ENCODE results near the gene ERN1. TPM values are rescaled to one million over a fixed set of nuclear protein-coding genes. Genes with fewer than 3 reads are reported as not detected.

The ERN1 gene
- total and polyA plus RNA-seq, 2 experiments from 2014 or later, result 10.3 to 16.5 TPM

DNA sequence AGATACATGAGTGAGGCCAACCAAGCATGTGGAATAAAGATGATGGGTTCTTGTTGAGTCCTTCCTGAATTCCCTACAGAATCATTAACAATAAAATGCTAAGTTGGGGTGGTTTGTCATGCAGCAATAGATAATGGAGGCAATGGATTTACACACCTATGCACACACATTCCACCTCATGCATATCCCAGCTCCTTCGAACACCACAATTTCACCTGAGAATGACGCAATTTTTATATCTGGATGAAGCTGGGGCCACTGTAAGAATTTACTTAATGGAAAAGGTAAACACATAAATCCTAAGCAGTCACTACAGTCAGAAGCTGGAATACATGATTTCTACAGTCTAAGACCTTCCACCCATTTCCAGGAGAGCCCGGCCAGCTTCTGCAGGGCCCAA is 59.7 kb downstream of the ERN1 start:
- Histone ChIP-seq H3K9me3 (ENCODE audit: low read depth) (peaks cover 5% of the 10 kb centered on the region), H3K79me2 (no peaks in the 10 kb centered on the region), H3K4me1 (ENCODE audit: insufficient read depth) (peaks cover 13% of the 10 kb centered on the region), H3K36me3 (replicated peaks; ENCODE audit: insufficient read depth, low read depth) (no peaks in the 10 kb centered on the region), H3K9me2 (replicated peaks; ENCODE audit: insufficient read depth) (no peaks in the 10 kb centered on the region), H2AFZ (no peak overlapping the region), H3K4me2 (no peak overlapping the region), H3K4me3 (no peak overlapping the region), H4K20me1 (ENCODE audit: insufficient read depth, poor library complexity, severe bottlenecking) (no peaks in the 10 kb centered on the region), H3K27ac (no peak overlapping the region), H3K27me3 (no peaks in the 10 kb centered on the region)
- WGBS (ENCODE audit: low lambda C conversion rate, missing lambda C conversion rate), result 97% methylated on average over 3 of the region's 3 CpGs
- no peak for DNase-seq (ENCODE audit: low spot score)
- TF ChIP-seq, protein P1, sequence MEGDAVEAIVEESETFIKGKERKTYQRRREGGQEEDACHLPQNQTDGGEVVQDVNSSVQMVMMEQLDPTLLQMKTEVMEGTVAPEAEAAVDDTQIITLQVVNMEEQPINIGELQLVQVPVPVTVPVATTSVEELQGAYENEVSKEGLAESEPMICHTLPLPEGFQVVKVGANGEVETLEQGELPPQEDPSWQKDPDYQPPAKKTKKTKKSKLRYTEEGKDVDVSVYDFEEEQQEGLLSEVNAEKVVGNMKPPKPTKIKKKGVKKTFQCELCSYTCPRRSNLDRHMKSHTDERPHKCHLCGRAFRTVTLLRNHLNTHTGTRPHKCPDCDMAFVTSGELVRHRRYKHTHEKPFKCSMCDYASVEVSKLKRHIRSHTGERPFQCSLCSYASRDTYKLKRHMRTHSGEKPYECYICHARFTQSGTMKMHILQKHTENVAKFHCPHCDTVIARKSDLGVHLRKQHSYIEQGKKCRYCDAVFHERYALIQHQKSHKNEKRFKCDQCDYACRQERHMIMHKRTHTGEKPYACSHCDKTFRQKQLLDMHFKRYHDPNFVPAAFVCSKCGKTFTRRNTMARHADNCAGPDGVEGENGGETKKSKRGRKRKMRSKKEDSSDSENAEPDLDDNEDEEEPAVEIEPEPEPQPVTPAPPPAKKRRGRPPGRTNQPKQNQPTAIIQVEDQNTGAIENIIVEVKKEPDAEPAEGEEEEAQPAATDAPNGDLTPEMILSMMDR (IDR thresholded peaks at IDR 0.05; ENCODE audit: poor library complexity), result no peak
- TF ChIP-seq EZH2 (IDR thresholded peaks at IDR 0.05; ENCODE audit: borderline replicate concordance), result no peak
- no peak for TF ChIP-seq EZH2phosphoT487 (IDR thresholded peaks at IDR 0.05; ENCODE audit: low read depth, severe bottlenecking, unreplicated experiment)

DNA sequence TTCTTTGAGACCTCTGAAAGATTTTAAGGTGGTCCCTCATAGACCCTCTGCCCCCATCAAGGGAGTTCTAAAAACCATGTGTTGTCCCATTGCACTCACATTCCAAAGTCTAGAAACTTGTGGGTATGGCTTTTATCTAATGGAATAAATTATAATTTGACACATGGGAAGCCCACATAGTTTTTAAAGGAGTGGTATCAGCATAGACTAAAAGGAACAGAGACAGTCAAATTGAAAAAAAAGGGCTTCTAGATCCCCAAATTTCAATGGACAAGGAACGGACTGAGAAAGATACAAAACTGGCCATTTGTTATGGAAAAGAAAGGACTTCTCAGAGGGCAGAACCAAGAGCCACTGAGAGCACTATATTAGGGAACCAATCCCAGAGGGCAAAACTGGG is 60.8 kb downstream of the ERN1 start:
- Histone ChIP-seq H3K36me3 (replicated peaks; ENCODE audit: insufficient read depth, low read depth) (no peaks in the 10 kb centered on the region), H3K27ac (no peak overlapping the region), H3K4me2 (no peak overlapping the region), H3K27me3 (no peaks in the 10 kb centered on the region), H3K9me2 (replicated peaks; ENCODE audit: insufficient read depth) (no peaks in the 10 kb centered on the region), H3K4me3 (no peak overlapping the region), H3K4me1 (ENCODE audit: insufficient read depth) (peaks cover 6% of the 10 kb centered on the region), H3K79me2 (no peaks in the 10 kb centered on the region), H3K9me3 (ENCODE audit: low read depth) (peaks cover 5% of the 10 kb centered on the region), H4K20me1 (ENCODE audit: insufficient read depth, poor library complexity, severe bottlenecking) (no peaks in the 10 kb centered on the region), H2AFZ (no peak overlapping the region)
- no peak for DNase-seq (ENCODE audit: low spot score)
- TF ChIP-seq, protein P1 (IDR thresholded peaks at IDR 0.05; ENCODE audit: poor library complexity), result no peak
- TF ChIP-seq EZH2 (IDR thresholded peaks at IDR 0.05; ENCODE audit: borderline replicate concordance), result no peak
- TF ChIP-seq EZH2phosphoT487 (IDR thresholded peaks at IDR 0.05; ENCODE audit: low read depth, severe bottlenecking, unreplicated experiment), result no peak
- 100% methylated on average over 1 of the region's 1 CpG for WGBS (ENCODE audit: low lambda C conversion rate, missing lambda C conversion rate)

DNA sequence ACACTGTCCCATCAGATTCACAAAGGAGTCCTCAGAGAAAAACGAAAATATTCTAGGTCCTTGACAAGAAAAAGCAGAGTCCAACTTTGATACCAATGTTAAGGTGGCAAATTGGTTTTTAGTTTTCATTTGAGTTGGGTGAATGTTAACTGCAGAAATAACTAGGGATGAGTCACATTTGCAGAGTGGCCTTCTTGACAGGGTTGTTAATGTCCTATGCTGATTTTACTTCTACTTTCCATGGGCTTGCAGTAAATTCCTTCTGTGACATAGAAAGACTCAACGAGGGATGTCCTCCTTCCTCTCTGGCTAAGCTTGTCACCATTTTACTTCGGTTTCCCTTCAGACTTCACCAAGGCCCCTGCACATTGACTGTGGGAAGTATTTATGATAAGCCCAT is 62.3 kb downstream of the ERN1 start:
- no peak for DNase-seq (ENCODE audit: low spot score)
- no peaks in the 10 kb centered on the region for H3K27me3 ChIP-seq
- no peaks in the 10 kb centered on the region for H4K20me1 ChIP-seq (ENCODE audit: insufficient read depth, poor library complexity, severe bottlenecking)
- H3K4me2 ChIP-seq, result no peak overlapping the region
- no peak overlapping the region for H3K4me3 ChIP-seq
- WGBS (ENCODE audit: low lambda C conversion rate, missing lambda C conversion rate), result 95% methylated on average over 3 of the region's 3 CpGs
- H3K4me1 ChIP-seq (ENCODE audit: insufficient read depth), result no peaks in the 10 kb centered on the region
- no peaks in the 10 kb centered on the region for H3K9me2 ChIP-seq (replicated peaks; ENCODE audit: insufficient read depth)
- H3K36me3 ChIP-seq (replicated peaks; ENCODE audit: insufficient read depth, low read depth), result no peaks in the 10 kb centered on the region
- no peaks in the 10 kb centered on the region for H3K79me2 ChIP-seq
- H3K27ac ChIP-seq, result no peak overlapping the region
- no peak overlapping the region for H2AFZ ChIP-seq
- peaks cover 5% of the 10 kb centered on the region for H3K9me3 ChIP-seq (ENCODE audit: low read depth)
- TF ChIP-seq EZH2 (IDR thresholded peaks at IDR 0.05; ENCODE audit: borderline replicate concordance), result no peak
- TF ChIP-seq EZH2phosphoT487 (IDR thresholded peaks at IDR 0.05; ENCODE audit: low read depth, severe bottlenecking, unreplicated experiment), result no peak
- TF ChIP-seq, protein P1 (IDR thresholded peaks at IDR 0.05; ENCODE audit: poor library complexity), result no peak

DNA sequence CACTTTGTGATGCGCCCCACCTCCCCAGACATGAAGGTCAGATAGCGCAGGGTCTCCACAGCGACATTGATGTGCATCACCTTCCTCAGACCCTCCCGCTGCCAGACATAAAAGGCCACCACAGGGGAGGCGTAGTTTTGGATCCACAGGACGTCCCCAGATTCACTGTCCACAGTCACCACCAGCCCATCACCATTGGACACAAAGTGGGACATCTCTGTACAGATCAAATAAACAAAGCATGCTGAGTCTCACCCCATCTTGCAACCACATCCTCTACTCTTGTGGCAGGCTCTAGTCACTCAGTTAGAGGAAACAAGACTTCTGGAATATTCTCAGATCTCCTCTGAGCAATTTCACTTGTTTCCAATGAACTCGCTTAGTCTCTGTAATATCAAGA is 63.2 kb downstream of the ERN1 start:
- WGBS (ENCODE audit: low lambda C conversion rate, missing lambda C conversion rate), result 100% methylated on average over 7 of the region's 7 CpGs
- no peaks in the 10 kb centered on the region for H3K27me3 ChIP-seq
- H3K9me2 ChIP-seq (replicated peaks; ENCODE audit: insufficient read depth), result no peaks in the 10 kb centered on the region
- no peak overlapping the region for H2AFZ ChIP-seq
- H3K4me1 ChIP-seq (ENCODE audit: insufficient read depth), result no peaks in the 10 kb centered on the region
- TF ChIP-seq EZH2 (IDR thresholded peaks at IDR 0.05; ENCODE audit: borderline replicate concordance), result no peak
- TF ChIP-seq EZH2phosphoT487 (IDR thresholded peaks at IDR 0.05; ENCODE audit: low read depth, severe bottlenecking, unreplicated experiment), result no peak
- TF ChIP-seq, protein P1 (IDR thresholded peaks at IDR 0.05; ENCODE audit: poor library complexity), result no peak
- H3K79me2 ChIP-seq, result no peaks in the 10 kb centered on the region
- no peak overlapping the region for H3K27ac ChIP-seq
- no peaks in the 10 kb centered on the region for H4K20me1 ChIP-seq (ENCODE audit: insufficient read depth, poor library complexity, severe bottlenecking)
- H3K9me3 ChIP-seq (ENCODE audit: low read depth), result peaks cover 5% of the 10 kb centered on the region
- H3K36me3 ChIP-seq (replicated peaks; ENCODE audit: insufficient read depth, low read depth), result no peaks in the 10 kb centered on the region
- no peak overlapping the region for H3K4me3 ChIP-seq
- no peak for DNase-seq (ENCODE audit: low spot score)
- H3K4me2 ChIP-seq, result no peak overlapping the region
